GM23338 (cell line): ENCODE data around the gene DYSF. TPM values are rescaled to one million over a fixed set of nuclear protein-coding genes. Genes with fewer than 3 reads are reported as not detected.

ENCODE experiments used
- ATAC-seq: fragments of 200-7000 bp; cut with Tn5 transposase; 3 replicates; pipeline ENCODE4 v1.9.1; 2020
- DNase-seq: peaks from one replicate; pipeline ENCODE4 v3.0.0-alpha.2; 2015; ENCODE audit warnings: low spot score
- H2AFZ ChIP-seq: fragments of 200-600 bp; sonication (generic); 2 replicates; pipeline ENCODE4 v1.8.0; 2016; ENCODE audit warnings: antibody characterized with exemption, mild to moderate bottlenecking, moderate library complexity
- H3F3A ChIP-seq: fragments of 200-600 bp; sonication (generic); replicated peaks from 2 replicates; pipeline ENCODE4 v1.8.0; 2017; ENCODE audit warnings: antibody characterized with exemption, mixed run types, low read depth
- H3K27ac ChIP-seq: fragments of 200-600 bp; sonication (generic); 2 replicates; pipeline ENCODE4 v1.6.1; 2016; ENCODE audit warnings: low read depth
- H3K27me3 ChIP-seq: fragments of 200-600 bp; sonication (generic); 2 replicates; pipeline ENCODE4 v1.8.0; 2016; ENCODE audit warnings: mild to moderate bottlenecking, mixed run types, moderate library complexity; ENCODE audit not compliant: insufficient read depth
- H3K36me3 ChIP-seq: fragments of 200-600 bp; sonication (generic); 2 replicates; pipeline ENCODE4 v1.8.0; 2016; ENCODE audit warnings: mild to moderate bottlenecking; ENCODE audit not compliant: insufficient read depth
- H3K4me1 ChIP-seq: fragments of 200-600 bp; sonication (generic); 2 replicates; pipeline ENCODE4 v1.8.0; 2016; ENCODE audit warnings: mild to moderate bottlenecking, moderate library complexity; ENCODE audit not compliant: insufficient read depth
- H3K4me2 ChIP-seq: fragments of 200-600 bp; sonication (generic); 2 replicates; pipeline ENCODE4 v1.7.1; 2017; ENCODE audit warnings: mixed run types
- H3K4me3 ChIP-seq: fragments of 200-600 bp; sonication (generic); 2 replicates; pipeline ENCODE4 v1.6.1; 2016; ENCODE audit warnings: mixed run types
- H3K79me2 ChIP-seq: fragments of 200-600 bp; sonication (generic); replicated peaks from 2 replicates; pipeline ENCODE4 v1.8.0; 2017; ENCODE audit warnings: mild to moderate bottlenecking; ENCODE audit not compliant: insufficient read depth
- H3K9me2 ChIP-seq: fragments of 200-600 bp; sonication (generic); 2 replicates; pipeline ENCODE4 v1.8.0; 2017; ENCODE audit not compliant: insufficient read depth
- H4K20me1 ChIP-seq: fragments of 200-600 bp; sonication (generic); replicated peaks from 2 replicates; pipeline ENCODE4 v1.8.0; 2017; ENCODE audit warnings: mild to moderate bottlenecking; ENCODE audit not compliant: insufficient read depth
- H3K27ac Mint-ChIP-seq: 2 replicates; pipeline ENCODE4 v1.8.0; 2020; ENCODE audit warnings: inconsistent platforms, mild to moderate bottlenecking, moderate library complexity, mixed read lengths
- H3K27me3 Mint-ChIP-seq: 3 replicates; pipeline ENCODE4 v1.8.0; 2022; ENCODE audit warnings: low read depth, mild to moderate bottlenecking, moderate library complexity, mixed read lengths, inconsistent platforms; ENCODE audit not compliant: insufficient read depth, poor library complexity
- H3K36me3 Mint-ChIP-seq: 3 replicates; pipeline ENCODE4 v1.8.0; 2021; ENCODE audit warnings: low read depth, mild to moderate bottlenecking, inconsistent platforms, moderate library complexity, mixed read lengths
- H3K4me1 Mint-ChIP-seq: 3 replicates; pipeline ENCODE4 v1.8.0; 2020; ENCODE audit warnings: mild to moderate bottlenecking, inconsistent platforms, mixed read lengths
- H3K4me3 Mint-ChIP-seq: 3 replicates; pipeline ENCODE4 v1.8.0; 2021; ENCODE audit warnings: moderate library complexity, mild to moderate bottlenecking, inconsistent platforms, mixed read lengths
- H3K9me3 Mint-ChIP-seq: 3 replicates; pipeline ENCODE4 v1.8.0; 2020; ENCODE audit warnings: moderate library complexity, mild to moderate bottlenecking, inconsistent platforms, mixed read lengths
- CREB1 ChIP-seq: fragments of 250-450 bp; sonication (Bioruptor Pico); IDR thresholded peaks from 2 replicates; pipeline ENCODE4 v1.5.0; 2020; ENCODE audit warnings: low read depth, mild to moderate bottlenecking, moderate library complexity
- ETS1 ChIP-seq: IDR thresholded peaks from 2 replicates; pipeline ENCODE4 v1.6.1; 2016; ENCODE audit warnings: antibody characterized with exemption
- EZH2 ChIP-seq: fragments of 200-600 bp; sonication (generic); IDR thresholded peaks from one replicate; pipeline ENCODE4 v1.8.0; 2017; ENCODE audit warnings: antibody characterized with exemption, mild to moderate bottlenecking, low read depth; ENCODE audit not compliant: unreplicated experiment
- EZH2phosphoT487 ChIP-seq: fragments of 200-600 bp; sonication (generic); IDR thresholded peaks from one replicate; pipeline ENCODE4 v1.8.1; 2018; ENCODE audit warnings: antibody characterized with exemption; ENCODE audit not compliant: unreplicated experiment
- JUNB ChIP-seq: IDR thresholded peaks from one replicate; pipeline ENCODE4 v1.6.1; 2016; ENCODE audit warnings: antibody characterized with exemption; ENCODE audit not compliant: unreplicated experiment
- NANOG ChIP-seq: IDR thresholded peaks from 2 replicates; pipeline ENCODE4 v1.6.1; 2016; ENCODE audit warnings: antibody characterized with exemption, borderline replicate concordance
- POLR2AphosphoS5 ChIP-seq: IDR thresholded peaks from 2 replicates; pipeline ENCODE4 v1.6.1; 2016; ENCODE audit warnings: antibody characterized with exemption, low read depth
- REST ChIP-seq: IDR thresholded peaks from one replicate; pipeline ENCODE4 v1.6.1; 2018; ENCODE audit warnings: antibody characterized with exemption; ENCODE audit not compliant: unreplicated experiment
- STAT1 ChIP-seq: IDR thresholded peaks from one replicate; pipeline ENCODE4 v1.6.1; 2016; ENCODE audit warnings: antibody characterized with exemption; ENCODE audit not compliant: unreplicated experiment
- ZNF114 ChIP-seq: fragments of 250-450 bp; sonication (Bioruptor Pico); IDR thresholded peaks from 2 replicates; pipeline ENCODE4 v1.5.0; 2020; ENCODE audit warnings: mild to moderate bottlenecking, moderate library complexity
- ZNF331 ChIP-seq: fragments of 250-450 bp; sonication (Bioruptor Pico); IDR thresholded peaks from 2 replicates; pipeline ENCODE4 v1.5.0; 2020; ENCODE audit warnings: low read depth, mild to moderate bottlenecking, moderate library complexity
- ZNF462 ChIP-seq: fragments of 250-450 bp; sonication (Bioruptor Pico); IDR thresholded peaks from 2 replicates; pipeline ENCODE4 v1.5.0; 2020; ENCODE audit warnings: mild to moderate bottlenecking, moderate library complexity
- polyA plus RNA-seq: library from polyadenylated mRNA; unstranded; fragments of >200 nt; fragmentation: Nextera tagmentation; extraction: Ambion mirVana; gene quantifications from 2 replicates; pipeline ENCODE4 v1.2.1, GENCODE V29; 2016
- total RNA-seq: library from RNA; depleted of rRNA; stranded (reverse); fragments of >200 nt; shearing (Covaris generic); gene quantifications from 2 replicates; pipeline ENCODE4 v1.2.3, GENCODE V29; 2014
- TF ChIP-seq, protein P1 (sequence below), 2 experiments: fragments of 200-600 bp in 1 of 2; sonication (generic) in 1 of 2; conservative IDR thresholded peaks; 2 replicates each; pipeline versions ENCODE4 v1.5.1 to v1.6.1; 2016 to 2017; ENCODE audit warnings: antibody characterized with exemption in 2 of 2, low read depth in 2 of 2, mild to moderate bottlenecking in 2 of 2, moderate library complexity in 1 of 2

The DYSF gene
- total and polyA plus RNA-seq, 2 experiments from 2014 or later, result 7.3 to 21.3 TPM

GRCh38 chr2:71647356-71647755 is 194.0 kb downstream of the DYSF start:
- TF ChIP-seq EZH2phosphoT487, result no peak
- no peak for TF ChIP-seq JUNB
- no peak for TF ChIP-seq ETS1
- no peak for TF ChIP-seq STAT1
- no peak for TF ChIP-seq ZNF114
- TF ChIP-seq CREB1 (CRISPR knock-in tag), result no peak
- no peak for TF ChIP-seq ZNF462 (CRISPR knock-in tag)
- TF ChIP-seq POLR2AphosphoS5, result no peak
- no peak for TF ChIP-seq NANOG
- no peak for TF ChIP-seq ZNF331
- TF ChIP-seq, protein P1, sequence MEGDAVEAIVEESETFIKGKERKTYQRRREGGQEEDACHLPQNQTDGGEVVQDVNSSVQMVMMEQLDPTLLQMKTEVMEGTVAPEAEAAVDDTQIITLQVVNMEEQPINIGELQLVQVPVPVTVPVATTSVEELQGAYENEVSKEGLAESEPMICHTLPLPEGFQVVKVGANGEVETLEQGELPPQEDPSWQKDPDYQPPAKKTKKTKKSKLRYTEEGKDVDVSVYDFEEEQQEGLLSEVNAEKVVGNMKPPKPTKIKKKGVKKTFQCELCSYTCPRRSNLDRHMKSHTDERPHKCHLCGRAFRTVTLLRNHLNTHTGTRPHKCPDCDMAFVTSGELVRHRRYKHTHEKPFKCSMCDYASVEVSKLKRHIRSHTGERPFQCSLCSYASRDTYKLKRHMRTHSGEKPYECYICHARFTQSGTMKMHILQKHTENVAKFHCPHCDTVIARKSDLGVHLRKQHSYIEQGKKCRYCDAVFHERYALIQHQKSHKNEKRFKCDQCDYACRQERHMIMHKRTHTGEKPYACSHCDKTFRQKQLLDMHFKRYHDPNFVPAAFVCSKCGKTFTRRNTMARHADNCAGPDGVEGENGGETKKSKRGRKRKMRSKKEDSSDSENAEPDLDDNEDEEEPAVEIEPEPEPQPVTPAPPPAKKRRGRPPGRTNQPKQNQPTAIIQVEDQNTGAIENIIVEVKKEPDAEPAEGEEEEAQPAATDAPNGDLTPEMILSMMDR (conservative IDR thresholded peaks at IDR 0.05; ENCODE audit: low read depth in 2 of 2), result no peak
- no peak for TF ChIP-seq EZH2
- no peak for TF ChIP-seq REST
- no peaks in the 10 kb centered on the region for H3K36me3 Mint-ChIP-seq
- no peak for DNase-seq

More at GRCh38 chr2:71647356-71647755, 194.0 kb downstream of the DYSF start:
- no peak overlapping the region for H2AFZ ChIP-seq
- H3F3A ChIP-seq, result no peaks in the 10 kb centered on the region
- no peak overlapping the region for H3K27ac ChIP-seq
- H4K20me1 ChIP-seq, result no peaks in the 10 kb centered on the region
- H3K36me3 ChIP-seq, result no peaks in the 10 kb centered on the region
- Mint-ChIP-seq H3K9me3 (no peaks in the 10 kb centered on the region; the same call in 2 of the 3 replicates), H3K27me3 (peaks cover 3% of the 10 kb centered on the region), H3K4me3 (no peak overlapping the region), H3K27ac (no peak overlapping the region), H3K4me1 (peaks cover 7% of the 10 kb centered on the region; the same call in 2 of the 3 replicates)
- no peaks in the 10 kb centered on the region for H3K79me2 ChIP-seq
- H3K4me3 ChIP-seq, result no peak overlapping the region
- no peak for ATAC-seq
- no peaks in the 10 kb centered on the region for H3K9me2 ChIP-seq
- H3K4me2 ChIP-seq, result no peak overlapping the region
- no peaks in the 10 kb centered on the region for H3K27me3 ChIP-seq
- no peaks in the 10 kb centered on the region for H3K4me1 ChIP-seq
